Right ventricle myocardium superior (tissue), 1 donor: ENCODE results near the gene CEBPB. TPM values are rescaled to one million over a fixed set of nuclear protein-coding genes. Genes with fewer than 3 reads are reported as not detected.

Experiments used
- ATAC-seq: fragments of 200-7000 bp; cut with Tn5 transposase; one replicate; pipeline ENCODE4 v1.9.1; 2020; ENCODE audit warnings: mild to moderate bottlenecking; ENCODE audit not compliant: poor library complexity
- DNase-seq: peaks from one replicate; pipeline ENCODE4 v3.0.0-alpha.2; 2020
- intact Hi-C: fragments of 100-400 bp; cut with DNase I; formaldehyde crosslinking; loops from one replicate; pipeline ENCODE4 v1.11.2; 2022
- total RNA-seq: library from RNA; stranded (reverse); fragmentation: NEBNext Ultra II Directional; extraction: Animal tissue kit (Norgen Biotek cat#: 25700); gene quantifications from one replicate; pipeline ENCODE4 v1.2.1, GENCODE V29; 2021
- donor health status: DM: no; HTN: yes; CAD: no; lungs with severe emphysema.

CEBPB gene
- total RNA-seq, 1 donor from 2014 or later = 57.3 TPM

DNA sequence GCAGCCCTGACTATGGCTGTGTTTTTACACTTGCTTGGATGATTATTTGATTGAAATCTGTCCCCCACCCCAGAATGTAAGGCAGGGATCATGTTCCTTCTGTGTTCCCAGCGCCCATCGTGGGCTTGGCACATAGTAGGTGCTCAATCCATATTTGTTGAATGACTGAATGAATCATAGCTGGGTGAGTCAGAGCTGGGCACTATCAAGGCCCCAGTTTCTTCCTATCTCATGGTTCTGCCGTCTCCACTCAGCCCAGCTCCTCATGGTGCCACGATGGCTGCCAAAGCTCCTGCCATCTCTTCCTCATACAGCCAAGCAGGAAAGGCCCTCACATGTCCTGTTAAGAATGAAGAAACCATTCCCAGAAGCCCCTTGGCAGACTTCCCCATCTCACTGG lies 29.0 kb downstream of the CEBPB start:
- no peak for ATAC-seq
- intact Hi-C loops = no loop called here

DNA sequence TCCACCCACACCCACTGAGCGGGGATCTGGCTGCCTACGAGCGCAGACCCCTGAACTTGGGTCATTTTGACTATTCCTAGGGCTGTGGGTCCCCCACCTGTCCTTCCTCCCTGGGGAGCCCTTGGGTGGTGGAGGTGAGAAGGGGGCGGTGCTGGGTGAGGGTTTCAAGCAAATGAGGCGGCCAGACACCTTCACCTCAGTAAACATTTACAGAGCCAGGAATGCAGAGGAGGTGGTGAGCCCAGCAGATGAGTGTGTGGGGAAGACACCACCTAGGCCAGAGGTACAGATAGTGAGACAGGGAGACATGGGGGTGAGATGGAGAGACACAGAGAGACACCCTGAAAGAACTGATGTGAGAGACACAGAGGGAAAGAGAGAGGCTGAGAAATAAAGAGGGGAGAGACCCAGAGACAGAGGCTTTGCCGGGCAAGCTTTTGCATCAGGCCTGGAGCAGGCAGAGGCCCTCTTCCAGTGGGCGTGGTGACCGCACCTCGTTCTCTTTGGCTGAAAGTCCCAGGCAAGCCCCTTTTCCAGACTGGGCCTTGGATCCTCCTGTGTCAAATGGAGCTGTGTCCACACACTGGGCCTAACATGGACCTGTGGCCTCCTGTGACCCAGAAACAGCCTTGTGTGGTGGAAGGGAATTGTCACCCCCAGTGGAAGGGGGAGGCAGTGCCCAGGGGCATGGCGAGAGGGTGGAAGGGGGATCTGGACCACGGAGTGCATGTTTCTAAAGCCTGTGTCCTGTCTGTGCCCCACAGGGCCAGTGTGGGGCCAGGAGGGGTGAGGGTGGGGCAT lies 29.7 kb downstream of the CEBPB start:
- no peak for ATAC-seq
- intact Hi-C loops = no loop called here
- no peak for DNase-seq

More for the DNA sequence above, 29.0 kb downstream of the CEBPB start:
- DNase-seq = no peak

DNA sequence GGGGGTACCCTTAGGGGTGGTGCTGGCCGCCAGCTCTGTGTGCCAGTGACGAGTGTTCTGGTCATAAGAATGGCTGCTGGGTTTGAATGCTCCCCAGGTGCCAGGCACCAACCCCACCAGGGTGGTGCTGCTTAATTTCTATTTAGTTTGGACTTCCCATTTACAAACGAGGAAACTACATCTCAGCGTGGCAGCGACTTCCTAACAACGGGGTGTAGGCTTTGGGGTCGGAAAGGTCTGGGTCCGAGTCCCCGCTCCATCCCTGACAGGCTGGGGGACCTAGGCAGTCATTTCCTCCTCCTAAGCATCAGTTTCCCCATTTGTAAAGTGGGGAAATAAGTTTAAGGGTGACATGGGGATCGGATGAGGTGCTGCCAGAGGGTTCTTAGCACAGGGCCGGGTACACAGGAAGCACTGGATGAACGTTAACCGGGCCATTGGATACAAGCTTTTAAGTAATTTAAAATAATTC lies 30.3 kb downstream of the CEBPB start:
- DNase-seq (no peak), ATAC-seq (no peak)
- intact Hi-C loops = no loop called here

DNA sequence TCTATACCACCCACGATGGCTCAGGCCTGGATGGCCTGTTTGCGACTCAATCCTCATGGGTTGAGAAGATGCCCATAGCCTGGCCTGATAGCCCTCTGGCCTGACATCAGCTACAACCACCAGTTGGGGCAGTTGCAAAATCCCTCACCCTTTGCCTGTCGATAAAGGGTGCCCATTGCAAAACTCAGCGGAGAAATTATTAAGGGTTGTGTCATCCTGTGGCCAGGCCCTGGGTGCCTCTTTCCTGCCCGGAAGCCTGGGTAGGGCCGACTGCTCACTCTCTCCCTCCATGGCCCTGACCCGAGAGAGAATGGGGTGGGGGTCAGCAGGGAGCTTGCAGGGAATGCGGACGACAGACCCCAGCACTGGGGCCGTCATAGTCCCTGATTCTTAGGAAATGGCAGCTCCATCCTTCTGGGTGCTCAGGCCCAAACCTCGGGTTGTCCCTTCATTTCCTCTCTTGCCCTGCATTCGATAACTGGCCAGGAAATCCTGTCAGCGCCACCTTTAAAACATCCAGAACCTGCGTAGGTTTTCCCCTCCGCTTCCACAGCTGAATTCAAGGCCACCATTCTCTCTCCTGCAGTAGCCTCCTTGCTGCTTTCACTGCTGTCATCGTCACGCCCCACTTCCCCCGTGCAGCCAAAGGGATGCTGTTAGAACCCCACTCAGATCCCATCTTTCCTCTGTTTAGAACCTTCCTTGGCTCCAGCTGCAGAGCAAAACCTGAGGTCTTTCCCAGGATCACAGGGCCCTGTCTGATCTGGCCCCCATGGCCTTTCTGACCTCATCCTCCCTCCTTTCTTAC lies 31.1 kb downstream of the CEBPB start:
- DNase-seq = peak; percentile 61
- ATAC-seq = peak; percentile 50
- intact Hi-C loops = no loop called here

DNA sequence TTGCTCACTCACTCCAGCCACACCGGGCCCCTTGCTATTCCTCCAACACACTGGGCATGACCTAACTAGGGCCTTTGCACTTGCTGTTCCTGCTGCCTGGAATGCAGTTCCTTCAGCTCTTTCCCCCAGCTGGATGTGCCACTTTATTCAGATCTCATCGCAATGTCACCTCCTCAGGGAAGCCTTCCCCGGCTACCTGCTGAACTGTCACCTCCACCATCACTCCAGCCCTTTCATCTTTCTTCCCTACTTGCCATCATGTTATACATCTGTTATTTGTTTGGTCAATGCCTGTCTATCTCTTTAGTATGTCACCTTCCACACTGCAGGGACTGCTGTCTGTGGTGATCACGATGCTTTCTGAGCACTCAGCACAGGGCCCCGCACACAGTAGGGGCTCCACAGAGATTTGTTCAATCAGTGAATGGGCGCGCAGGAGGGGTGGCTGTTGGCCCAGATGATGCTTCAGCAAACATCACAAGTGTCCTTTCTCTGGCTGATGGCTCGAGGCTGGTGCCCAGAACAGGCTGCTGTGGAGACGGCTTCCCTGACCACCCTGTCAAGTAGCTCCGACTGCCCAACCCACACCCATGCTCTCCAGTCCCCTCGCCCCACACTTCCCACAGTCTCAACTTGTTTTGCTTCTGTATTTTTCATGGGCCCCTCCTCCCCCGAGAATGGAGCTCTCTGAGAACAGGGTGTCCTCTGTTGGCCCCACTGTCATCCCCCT lies 31.8 kb downstream of the CEBPB start:
- intact Hi-C loops = no loop called here
- no peak for DNase-seq
- ATAC-seq = no peak

- intact Hi-C loops = no loop called here
- DNase-seq (no peak), ATAC-seq (no peak)
These were observed 32.7 kb downstream of the CEBPB start for GRCh38 chr20:50223039-50224005.

GRCh38 chr20:50224052-50224451 lies 33.4 kb downstream of the CEBPB start:
- DNase-seq = no peak
- intact Hi-C loops = no loop called here
- no peak for ATAC-seq

GRCh38 chr20:50224531-50225255 lies 34.1 kb downstream of the CEBPB start:
- peak; percentile 72 for DNase-seq
- ATAC-seq = peak; percentile 75
- intact Hi-C loops = no loop called here

DNA sequence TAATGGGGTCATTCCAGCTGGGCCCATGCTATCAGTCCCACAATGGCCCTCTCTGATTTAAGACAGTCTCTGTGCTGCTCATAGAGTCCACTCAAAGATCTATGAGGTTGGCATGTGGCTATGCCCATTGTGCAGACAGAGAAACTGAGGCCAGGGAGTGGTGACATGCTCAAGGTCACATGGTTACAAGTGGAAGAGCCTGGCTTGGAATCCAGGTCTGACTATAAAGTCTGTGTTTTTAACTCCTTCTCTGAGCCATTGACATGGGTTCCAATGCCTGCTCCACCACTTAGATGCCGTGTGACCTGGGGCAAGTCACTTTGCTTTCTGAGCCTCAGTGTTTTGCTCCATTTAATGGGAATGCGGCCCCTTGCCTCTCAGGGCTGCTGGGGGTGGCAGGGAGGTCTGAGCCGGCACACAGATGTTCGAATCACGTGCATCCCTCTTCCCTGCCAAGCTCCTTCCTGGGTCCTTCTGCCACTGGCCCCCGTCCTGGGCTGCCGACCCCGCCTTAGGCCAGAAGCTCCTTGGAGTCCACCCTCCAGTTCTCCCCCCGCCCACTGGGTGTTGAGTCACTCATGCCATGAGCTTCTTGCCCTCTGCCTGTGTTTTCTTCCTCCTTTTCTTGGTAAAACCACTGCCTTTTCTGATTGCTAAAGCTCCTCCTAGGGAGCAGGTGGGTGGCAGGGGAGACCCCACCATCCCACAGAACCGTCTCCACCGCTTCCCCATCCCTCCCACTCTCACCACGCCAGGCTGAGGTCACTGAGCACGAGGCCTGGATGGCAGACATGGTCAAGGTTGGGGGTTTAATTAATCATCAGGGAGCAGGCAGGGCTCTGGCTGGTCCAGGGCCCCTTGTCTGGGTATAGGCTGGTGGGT lies 35.7 kb downstream of the CEBPB start:
- intact Hi-C loops = no loop called here
- ATAC-seq = no peak
- DNase-seq = peak; percentile 70

DNA sequence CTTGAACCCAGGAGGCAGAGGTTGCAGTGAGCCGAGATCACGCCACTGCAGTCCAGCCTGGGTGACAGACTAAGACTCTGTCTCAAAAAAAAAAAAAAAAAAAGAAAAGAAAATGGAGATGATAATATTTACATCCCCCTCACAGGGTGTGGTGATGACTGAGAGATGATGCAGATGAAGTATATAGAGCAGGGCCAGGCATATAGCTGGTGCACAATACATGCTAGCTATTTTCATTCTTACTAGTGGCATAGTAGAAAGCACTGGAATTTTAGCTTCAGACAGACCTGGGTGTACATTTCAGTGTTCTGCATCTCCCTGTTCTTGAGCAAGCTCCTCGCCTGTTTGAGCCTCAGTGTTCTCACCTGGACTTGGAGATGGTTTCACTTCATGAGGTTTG lies 36.9 kb downstream of the CEBPB start:
- intact Hi-C loops = no loop called here
- DNase-seq (no peak), ATAC-seq (no peak)

DNA sequence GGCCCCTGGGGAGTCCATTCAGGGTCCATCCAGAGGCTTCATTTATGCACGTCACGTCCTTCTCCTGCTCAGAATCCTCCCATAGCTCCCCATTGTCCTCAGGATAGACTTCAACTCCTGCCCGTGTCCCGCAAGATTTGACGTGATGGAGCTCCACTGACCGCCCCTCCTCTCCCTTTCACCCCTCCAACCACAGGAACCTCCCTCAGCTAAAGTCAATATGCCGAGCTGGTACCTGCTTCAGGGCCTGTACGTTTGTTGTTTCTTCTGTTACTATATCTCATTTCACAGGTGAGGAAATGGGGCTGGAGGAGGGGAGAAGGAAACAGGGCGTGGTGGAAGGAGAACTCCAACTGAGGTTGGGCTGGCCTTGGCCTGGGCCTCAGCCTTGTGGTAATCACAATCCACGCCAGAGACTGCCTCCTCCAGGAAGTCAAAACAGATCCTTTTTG lies 38.6 kb downstream of the CEBPB start:
- DNase-seq = no peak
- intact Hi-C loops = no loop called here
- ATAC-seq = no peak

DNA sequence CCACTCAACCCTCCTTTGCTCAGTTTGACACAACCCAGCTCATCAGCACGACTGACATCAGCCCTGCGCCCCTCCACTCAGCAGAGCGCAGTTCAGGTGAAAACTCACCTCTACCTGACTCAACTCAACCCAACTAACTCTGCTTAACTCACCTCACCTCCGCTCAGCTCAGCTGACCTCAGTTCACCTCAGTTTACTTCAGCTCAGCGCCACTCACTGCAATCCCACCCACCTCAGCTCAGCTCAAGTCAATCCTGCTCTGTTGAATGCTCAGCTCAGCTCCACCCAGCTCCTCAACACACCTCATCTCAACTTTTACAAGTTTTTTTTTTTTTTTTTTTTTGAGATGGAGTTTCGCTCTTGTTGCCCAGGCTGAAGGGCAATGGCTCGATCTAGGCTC lies 39.6 kb downstream of the CEBPB start:
- DNase-seq (no peak), ATAC-seq (no peak)
- intact Hi-C loops = no loop called here

GRCh38 chr20:50230871-50231560 lies 40.4 kb downstream of the CEBPB start:
- intact Hi-C loops = no loop called here
- ATAC-seq = no peak
- DNase-seq = no peak

- DNase-seq = no peak
- ATAC-seq = no peak
- intact Hi-C loops = no loop called here
These were observed 41.2 kb downstream of the CEBPB start for GRCh38 chr20:50231854-50232253.

DNA sequence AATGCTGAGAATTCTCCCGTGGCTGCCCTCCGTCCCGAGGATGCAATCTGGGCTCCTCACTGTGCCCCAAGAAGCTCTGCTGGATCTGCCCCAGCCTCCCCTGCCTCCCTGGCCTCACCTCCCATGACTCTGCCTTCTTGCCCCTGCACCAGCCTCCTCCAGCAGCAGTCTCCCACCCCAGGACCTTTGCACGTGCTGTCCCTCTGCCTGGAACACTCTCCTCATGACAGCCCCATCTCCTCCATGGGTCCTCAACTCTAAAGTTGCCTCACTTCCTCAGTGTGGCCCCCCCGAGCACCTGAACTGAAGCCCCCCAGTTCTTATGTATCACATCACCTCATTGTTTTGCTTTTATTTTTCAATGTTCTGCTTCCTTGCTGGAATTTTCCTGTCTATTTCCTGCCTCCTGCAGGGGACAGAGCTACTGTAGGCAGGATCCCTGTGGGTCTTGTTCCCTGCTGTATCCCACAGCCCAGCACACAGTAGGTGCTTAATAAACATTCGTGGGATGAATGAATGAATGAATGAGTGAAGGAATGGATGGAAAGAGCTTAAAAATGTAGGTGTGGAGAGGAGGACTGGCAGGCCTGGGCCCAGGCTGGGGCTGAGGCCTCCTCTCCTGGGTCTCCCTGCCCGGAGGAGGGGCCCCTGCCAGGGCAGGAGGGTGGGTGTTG lies 42.2 kb downstream of the CEBPB start:
- intact Hi-C loops = no loop called here
- DNase-seq (no peak), ATAC-seq (no peak)
